HG02870 (cell line): ENCODE results near the gene R3HDML.
"Not testable (repeated sequence)": the region's sequence is repeated elsewhere in the genome, so short reads cannot be mapped to it uniquely, and the experiment has no call there.

Source experiments
- ATAC-seq: cut with Tn5 transposase; IDR thresholded peaks from one replicate; pipeline ENCODE4 v1.9.1; 2021; ENCODE audit warnings: mild to moderate bottlenecking, moderate library complexity; ENCODE audit not compliant: unreplicated experiment

Gene R3HDML

GRCh38 chr20:44327748-44328147 lies 9.1 kb upstream of the R3HDML start:
- ATAC-seq, result not testable (repeated sequence)

- ATAC-seq, result no peak
Observed at GRCh38 chr20:44328428-44328827, 8.4 kb upstream of the R3HDML start.

- no peak for ATAC-seq
Observed at GRCh38 chr20:44331201-44331600, 5.6 kb upstream of the R3HDML start.

GRCh38 chr20:44334306-44334705 lies 2.5 kb upstream of the R3HDML start:
- ATAC-seq, result no peak

- ATAC-seq, result no peak
Observed at GRCh38 chr20:44334709-44335108, 2.1 kb upstream of the R3HDML start.

- ATAC-seq, result no peak
Observed at GRCh38 chr20:44335675-44336074, 1.2 kb upstream of the R3HDML start.

- ATAC-seq, result no peak
Observed at GRCh38 chr20:44336086-44336485, 757 bp upstream of the R3HDML start.

GRCh38 chr20:44342248-44342647 lies 5.4 kb downstream of the R3HDML start:
- no peak for ATAC-seq

GRCh38 chr20:44343162-44343675 lies 6.4 kb downstream of the R3HDML start:
- no peak for ATAC-seq

GRCh38 chr20:44344723-44345122 lies 7.9 kb downstream of the R3HDML start:
- no peak for ATAC-seq

- ATAC-seq, result no peak
Observed at GRCh38 chr20:44345147-44345546, 8.3 kb downstream of the R3HDML start.

GRCh38 chr20:44345941-44346340 lies 9.1 kb downstream of the R3HDML start:
- ATAC-seq, result not testable (repeated sequence)

GRCh38 chr20:44348168-44348659 lies 11.4 kb downstream of the R3HDML start:
- no peak for ATAC-seq

- ATAC-seq, result no peak
Observed at GRCh38 chr20:44349349-44349748, 12.5 kb downstream of the R3HDML start.

- no peak for ATAC-seq
Observed at GRCh38 chr20:44350567-44350966, 13.7 kb downstream of the R3HDML start.

- no peak for ATAC-seq
Observed at GRCh38 chr20:44354979-44355497, 18.2 kb downstream of the R3HDML start.

GRCh38 chr20:44355498-44356352 lies 18.9 kb downstream of the R3HDML start, which contains the start of gene HNF4A:
Gene HNF4A (plus strand): TSS chr20:44355699. CDS start chr20:44355805, 106 bp downstream.
- no peak for ATAC-seq

GRCh38 chr20:44356353-44356723 lies 19.5 kb downstream of the R3HDML start:
- ATAC-seq, result no peak

- no peak for ATAC-seq
Observed at GRCh38 chr20:44357020-44357419, 20.2 kb downstream of the R3HDML start.

GRCh38 chr20:44357555-44358125 lies 20.8 kb downstream of the R3HDML start:
- no peak for ATAC-seq

GRCh38 chr20:44358776-44359175 lies 21.9 kb downstream of the R3HDML start:
- no peak for ATAC-seq

GRCh38 chr20:44360221-44360620 lies 23.4 kb downstream of the R3HDML start:
- no peak for ATAC-seq
